ENCODE results near the gene OLIG3. TPM values are rescaled to one million over a fixed set of nuclear protein-coding genes. Genes with fewer than 3 reads are reported as not detected.

The OLIG3 gene
- total RNA-seq, 1 experiment from 2014 or later = not detected

GRCh38 chr6:137473598-137473997, 20.6 kb downstream of the OLIG3 start:
- no peaks in the 10 kb centered on the region for H3K36me3 ChIP-seq (ENCODE audit: low read depth)
- intact Hi-C loops (cut with micrococcal nuclease; ENCODE audit: unreplicated experiment) = no loop called here
- ChIA-PET POLR2A (ENCODE audit: unreplicated experiment) (no interaction called here), CTCF (no interaction called here)
- no peak for DNase-seq
- TF ChIP-seq EZH2 (IDR thresholded peaks at IDR 0.05; ENCODE audit: low read depth) = no peak
- TF ChIP-seq CTCF (conservative IDR thresholded peaks at IDR 0.05) = no peak
- no peaks in the 10 kb centered on the region for H3K9me3 ChIP-seq (ENCODE audit: insufficient read depth, low read depth)
- H3K27me3 ChIP-seq (ENCODE audit: insufficient read depth, low read depth) = no peaks in the 10 kb centered on the region
- no peaks in the 10 kb centered on the region; the same call in 1 of the 2 replicates for H3K9me2 ChIP-seq (ENCODE audit: insufficient read depth)
- no TSS peak for BruUV-seq (replicated peaks)
- no peak overlapping the region for H3K27ac ChIP-seq
- no peaks in the 10 kb centered on the region for H4K20me1 ChIP-seq (ENCODE audit: insufficient read depth)
- H2AFZ ChIP-seq = no peak overlapping the region
- no peaks in the 10 kb centered on the region for H3F3A ChIP-seq (ENCODE audit: insufficient read depth, low read depth)
- no peaks in the 10 kb centered on the region for H3K79me2 ChIP-seq (ENCODE audit: low read depth)
- H3K4me3 ChIP-seq = no peak overlapping the region
- no peaks in the 10 kb centered on the region for H3K4me1 ChIP-seq (replicated peaks; ENCODE audit: insufficient read depth)
- H3K4me2 ChIP-seq = no peak overlapping the region

GRCh38 chr6:137472641-137473137, 21.5 kb downstream of the OLIG3 start:
- POLR2A ChIA-PET (ENCODE audit: unreplicated experiment) = no interaction called here
- no peak for DNase-seq
- Histone ChIP-seq H2AFZ (no peak overlapping the region), H3K27me3 (ENCODE audit: insufficient read depth, low read depth) (no peaks in the 10 kb centered on the region), H3F3A (ENCODE audit: insufficient read depth, low read depth) (no peaks in the 10 kb centered on the region), H3K79me2 (ENCODE audit: low read depth) (no peaks in the 10 kb centered on the region), H3K4me3 (no peak overlapping the region), H3K4me1 (replicated peaks; ENCODE audit: insufficient read depth) (no peaks in the 10 kb centered on the region), H4K20me1 (ENCODE audit: insufficient read depth) (no peaks in the 10 kb centered on the region), H3K27ac (no peak overlapping the region), H3K4me2 (no peak overlapping the region), H3K9me3 (ENCODE audit: insufficient read depth, low read depth) (no peaks in the 10 kb centered on the region), H3K9me2 (ENCODE audit: insufficient read depth) (no peaks in the 10 kb centered on the region; the same call in 1 of the 2 replicates), H3K36me3 (ENCODE audit: low read depth) (no peaks in the 10 kb centered on the region)
- no peak for TF ChIP-seq CTCF (conservative IDR thresholded peaks at IDR 0.05)
- no peak for TF ChIP-seq EZH2 (IDR thresholded peaks at IDR 0.05; ENCODE audit: low read depth)
- CTCF ChIA-PET = no interaction called here
- intact Hi-C loops (cut with micrococcal nuclease; ENCODE audit: unreplicated experiment) = no loop called here
- no TSS peak for BruUV-seq (replicated peaks)

GRCh38 chr6:137471986-137472385, 22.2 kb downstream of the OLIG3 start:
- no peak for TF ChIP-seq CTCF (conservative IDR thresholded peaks at IDR 0.05)
- TF ChIP-seq EZH2 (IDR thresholded peaks at IDR 0.05; ENCODE audit: low read depth) = no peak
- ChIA-PET CTCF (no interaction called here), POLR2A (ENCODE audit: unreplicated experiment) (no interaction called here)
- H3K27me3 ChIP-seq (ENCODE audit: insufficient read depth, low read depth) = no peaks in the 10 kb centered on the region
- BruUV-seq (replicated peaks) = no TSS peak
- H3F3A ChIP-seq (ENCODE audit: insufficient read depth, low read depth) = no peaks in the 10 kb centered on the region
- H3K27ac ChIP-seq = no peak overlapping the region
- intact Hi-C loops (cut with micrococcal nuclease; ENCODE audit: unreplicated experiment) = no loop called here
- no peaks in the 10 kb centered on the region for H4K20me1 ChIP-seq (ENCODE audit: insufficient read depth)
- no peak overlapping the region for H3K4me3 ChIP-seq
- no peaks in the 10 kb centered on the region for H3K79me2 ChIP-seq (ENCODE audit: low read depth)
- no peaks in the 10 kb centered on the region; the same call in 1 of the 2 replicates for H3K9me2 ChIP-seq (ENCODE audit: insufficient read depth)
- no peak overlapping the region for H2AFZ ChIP-seq
- H3K9me3 ChIP-seq (ENCODE audit: insufficient read depth, low read depth) = no peaks in the 10 kb centered on the region
- no peak for DNase-seq
- H3K4me2 ChIP-seq = no peak overlapping the region
- no peaks in the 10 kb centered on the region for H3K36me3 ChIP-seq (ENCODE audit: low read depth)
- no peaks in the 10 kb centered on the region for H3K4me1 ChIP-seq (replicated peaks; ENCODE audit: insufficient read depth)

Data from PC-9 (cell line).